ENCODE measurements around the gene KAZN.

KAZN gene

DNA sequence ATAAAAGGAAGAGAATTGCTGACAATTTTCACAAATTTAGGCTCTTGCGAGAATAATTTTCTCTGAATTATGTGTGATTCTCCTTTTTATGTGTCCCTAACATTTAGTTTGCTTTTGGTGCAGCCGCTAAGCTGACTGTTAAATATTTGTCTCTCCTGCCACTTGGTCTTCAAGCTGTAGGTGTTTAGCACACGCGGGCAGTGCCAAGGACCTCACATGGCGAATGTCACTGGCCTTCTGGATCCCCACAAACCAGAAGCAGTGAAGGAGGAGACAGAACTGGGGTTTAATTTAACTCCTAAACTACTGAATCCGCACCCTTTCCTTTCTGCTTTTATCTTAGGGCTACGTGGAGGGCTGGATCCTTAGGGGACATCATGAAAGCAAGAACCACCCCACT is 120.0 kb downstream of the KAZN start:
- no peak overlapping the region for H3K4me3 ChIP-seq (ENCODE audit: low read depth, low read length)
- DNase-seq (ENCODE audit: low read depth): no peak
- TF ChIP-seq, protein P1, sequence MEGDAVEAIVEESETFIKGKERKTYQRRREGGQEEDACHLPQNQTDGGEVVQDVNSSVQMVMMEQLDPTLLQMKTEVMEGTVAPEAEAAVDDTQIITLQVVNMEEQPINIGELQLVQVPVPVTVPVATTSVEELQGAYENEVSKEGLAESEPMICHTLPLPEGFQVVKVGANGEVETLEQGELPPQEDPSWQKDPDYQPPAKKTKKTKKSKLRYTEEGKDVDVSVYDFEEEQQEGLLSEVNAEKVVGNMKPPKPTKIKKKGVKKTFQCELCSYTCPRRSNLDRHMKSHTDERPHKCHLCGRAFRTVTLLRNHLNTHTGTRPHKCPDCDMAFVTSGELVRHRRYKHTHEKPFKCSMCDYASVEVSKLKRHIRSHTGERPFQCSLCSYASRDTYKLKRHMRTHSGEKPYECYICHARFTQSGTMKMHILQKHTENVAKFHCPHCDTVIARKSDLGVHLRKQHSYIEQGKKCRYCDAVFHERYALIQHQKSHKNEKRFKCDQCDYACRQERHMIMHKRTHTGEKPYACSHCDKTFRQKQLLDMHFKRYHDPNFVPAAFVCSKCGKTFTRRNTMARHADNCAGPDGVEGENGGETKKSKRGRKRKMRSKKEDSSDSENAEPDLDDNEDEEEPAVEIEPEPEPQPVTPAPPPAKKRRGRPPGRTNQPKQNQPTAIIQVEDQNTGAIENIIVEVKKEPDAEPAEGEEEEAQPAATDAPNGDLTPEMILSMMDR (IDR thresholded peaks at IDR 0.05; ENCODE audit: low read depth, low read length, missing control alignments): no peak

DNA sequence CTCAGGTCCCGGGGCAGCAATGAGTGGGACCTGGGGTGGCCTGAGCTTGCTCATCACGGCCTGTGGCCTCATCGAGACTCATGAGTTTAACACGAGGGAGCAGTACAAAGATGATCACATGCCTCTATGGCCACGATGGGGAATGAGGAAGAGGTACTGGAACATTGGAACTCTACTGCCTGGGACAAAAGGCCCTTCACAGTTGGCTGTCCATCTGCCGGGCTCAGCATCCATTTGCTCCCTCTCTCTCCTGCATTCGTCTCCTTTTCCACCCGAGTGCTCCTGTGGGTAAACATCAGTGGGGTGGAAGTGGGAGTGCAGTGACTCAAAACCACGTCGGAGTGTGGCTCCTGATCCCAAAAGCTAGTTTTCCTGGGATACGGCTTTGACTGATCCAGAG is 124.9 kb downstream of the KAZN start:
- DNase-seq (ENCODE audit: low read depth): no peak
- H3K4me3 ChIP-seq (ENCODE audit: low read depth, low read length): no peak overlapping the region
- TF ChIP-seq, protein P1 (IDR thresholded peaks at IDR 0.05; ENCODE audit: low read depth, low read length, missing control alignments): no peak

DNA sequence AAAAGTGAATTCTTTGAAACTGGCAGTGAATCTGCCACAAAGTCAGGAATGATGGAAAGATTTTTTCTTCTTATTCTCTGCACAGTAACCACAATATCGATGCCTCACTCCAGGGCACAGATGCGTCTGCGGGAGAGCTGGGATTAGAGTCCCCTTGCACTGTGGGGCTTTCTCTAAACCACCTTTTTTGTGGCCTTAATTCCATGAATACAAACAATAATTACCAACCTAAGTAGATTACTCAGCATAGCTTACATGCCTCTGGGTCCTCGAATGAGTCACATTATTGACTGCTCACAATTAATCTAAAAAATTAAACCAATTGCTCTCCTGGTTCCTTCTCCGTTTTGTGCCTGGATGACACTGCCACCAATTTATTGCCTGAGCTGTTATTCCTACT is 125.8 kb downstream of the KAZN start:
- TF ChIP-seq, protein P1 (IDR thresholded peaks at IDR 0.05; ENCODE audit: low read depth, low read length, missing control alignments): no peak
- no peak overlapping the region for H3K4me3 ChIP-seq (ENCODE audit: low read depth, low read length)
- no peak for DNase-seq (ENCODE audit: low read depth)

DNA sequence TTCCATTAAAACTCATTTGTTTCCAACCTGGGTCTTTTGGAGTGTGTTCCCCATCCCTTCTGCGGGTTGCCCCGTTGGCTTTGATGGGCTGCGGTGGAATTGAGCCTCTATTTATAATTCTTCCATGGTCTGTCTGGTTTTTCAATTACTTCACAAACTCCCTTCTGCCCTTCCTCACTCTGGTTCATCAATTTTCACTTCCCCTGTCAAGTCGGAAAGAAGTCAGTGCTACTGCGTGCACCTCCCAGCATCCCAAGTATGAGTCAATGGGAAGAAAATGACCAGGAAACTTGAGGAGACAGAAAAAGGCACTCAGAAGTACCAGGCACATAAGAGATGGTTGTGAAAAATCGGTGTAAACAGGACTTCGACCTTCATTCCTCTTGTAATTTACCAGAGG is 126.2 kb downstream of the KAZN start:
- no peak overlapping the region for H3K4me3 ChIP-seq (ENCODE audit: low read depth, low read length)
- no peak for DNase-seq (ENCODE audit: low read depth)
- TF ChIP-seq, protein P1 (IDR thresholded peaks at IDR 0.05; ENCODE audit: low read depth, low read length, missing control alignments): no peak

DNA sequence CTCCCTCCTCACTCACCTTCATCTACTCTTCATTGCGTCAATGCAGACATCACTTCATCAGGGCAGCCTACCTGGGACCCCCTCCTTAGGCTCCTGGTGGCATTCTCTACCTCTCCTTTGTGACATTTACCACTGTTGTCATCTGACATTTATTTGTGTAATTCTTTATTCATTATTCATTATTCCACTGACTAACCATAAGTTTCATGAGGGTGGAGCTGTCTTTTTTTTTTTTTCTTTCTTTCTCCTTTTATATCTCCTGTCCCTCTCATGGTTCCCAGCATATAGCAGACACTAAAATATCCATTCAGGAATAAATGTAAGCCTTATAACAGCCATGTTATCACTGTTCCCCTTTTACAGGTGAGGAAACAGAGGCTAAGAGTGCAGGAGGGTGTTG is 126.8 kb downstream of the KAZN start:
- no peak for DNase-seq (ENCODE audit: low read depth)
- no peak overlapping the region for H3K4me3 ChIP-seq (ENCODE audit: low read depth, low read length)
- TF ChIP-seq, protein P1 (IDR thresholded peaks at IDR 0.05; ENCODE audit: low read depth, low read length, missing control alignments): no peak

DNA sequence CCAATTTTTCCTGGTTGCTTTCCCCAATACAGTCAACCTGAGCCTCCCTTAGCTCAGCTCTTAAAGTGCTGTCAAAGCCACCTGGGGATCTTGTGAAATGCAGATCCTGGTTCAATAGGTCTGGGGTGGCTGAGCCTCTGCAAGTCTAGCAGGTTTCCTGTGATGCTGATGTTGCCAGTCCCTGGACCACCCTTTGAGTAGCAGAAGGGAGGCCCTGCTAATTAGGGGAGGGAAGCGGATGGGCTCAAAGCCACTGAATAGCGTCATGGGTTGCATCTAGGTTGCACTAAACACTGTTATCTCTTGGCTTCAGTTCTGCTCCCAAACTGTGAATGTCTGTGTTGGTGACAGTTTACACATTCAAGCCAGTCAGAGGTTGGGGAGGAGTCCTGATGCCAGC is 127.2 kb downstream of the KAZN start:
- TF ChIP-seq, protein P1 (IDR thresholded peaks at IDR 0.05; ENCODE audit: low read depth, low read length, missing control alignments): no peak
- H3K4me3 ChIP-seq (ENCODE audit: low read depth, low read length): no peak overlapping the region
- no peak for DNase-seq (ENCODE audit: low read depth)

DNA sequence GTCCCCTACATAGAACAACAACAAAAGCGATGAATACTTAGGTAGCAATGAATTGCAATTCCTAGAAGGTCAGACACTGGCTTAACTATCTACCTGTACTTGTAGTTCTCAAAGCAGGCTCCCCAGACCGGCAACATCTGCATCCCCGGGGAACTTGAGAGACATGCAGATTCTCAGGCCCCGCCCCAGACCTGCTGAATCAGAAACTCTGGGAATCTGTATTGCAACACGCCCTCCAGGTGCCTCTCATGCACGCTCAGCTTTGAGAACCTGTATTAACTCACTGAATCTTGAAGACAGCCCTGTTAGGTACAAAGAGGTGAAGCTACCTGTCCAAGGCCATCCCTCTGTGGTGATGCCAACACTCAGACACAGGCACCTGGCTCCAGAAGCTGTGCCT is 128.1 kb downstream of the KAZN start:
- TF ChIP-seq, protein P1 (IDR thresholded peaks at IDR 0.05; ENCODE audit: low read depth, low read length, missing control alignments): no peak
- no peak overlapping the region for H3K4me3 ChIP-seq (ENCODE audit: low read depth, low read length)
- no peak for DNase-seq (ENCODE audit: low read depth)

All from GM12864 (cell line).